HepG2 (cell line): ENCODE results near the gene SRSF3. TPM values are rescaled to one million over a fixed set of nuclear protein-coding genes. Genes with fewer than 3 reads are reported as not detected.

Experiments
- EP300 ChIP-seq, 3 experiments: sonication (generic) in 1 of 3; formaldehyde crosslinking in 1 of 3; IDR thresholded peaks; 2 replicates each; pipeline versions ENCODE4 v1.5.1 to v1.6.1; 2011 to 2020; ENCODE audit warnings: low read depth in 2 of 3, low read length in 2 of 3, borderline replicate concordance in 1 of 3, improper control_type of control experiment in 1 of 3, mild to moderate bottlenecking in 1 of 3, missing genetic modification reagents in 1 of 3, moderate library complexity in 1 of 3
- HMGA1 ChIP-seq: sonication (generic); formaldehyde crosslinking; conservative IDR thresholded peaks from 2 replicates; pipeline ENCODE4 v1.4.0; 2020; ENCODE audit warnings: missing genetic modification reagents
- IKZF4 ChIP-seq: sonication (generic); formaldehyde crosslinking; IDR thresholded peaks from 2 replicates; pipeline ENCODE4 v1.5.1; 2020; ENCODE audit warnings: borderline replicate concordance, mild to moderate bottlenecking, low read depth, missing genetic modification reagents; ENCODE audit errors: not compliant biosample characterization
- RORA ChIP-seq: sonication (generic); formaldehyde crosslinking; IDR thresholded peaks from 2 replicates; pipeline ENCODE4 v1.5.0; 2020; ENCODE audit warnings: mild to moderate bottlenecking, missing genetic modification reagents, moderate library complexity
- SP1 ChIP-seq, 2 experiments: fragments of 450-650 bp in 1 of 2; sonication (generic) in 1 of 2; formaldehyde crosslinking in 1 of 2; IDR thresholded peaks; 2 replicates each; pipeline versions ENCODE4 v1.4.0 to v1.6.1; 2016 to 2020; ENCODE audit warnings: missing genetic modification reagents in 1 of 2
- SP5 ChIP-seq: IDR thresholded peaks from 2 replicates; pipeline ENCODE4 v1.6.1; 2016; ENCODE audit warnings: low read depth, borderline replicate concordance
- ZFP62 ChIP-seq: sonication (generic); formaldehyde crosslinking; IDR thresholded peaks from 2 replicates; pipeline ENCODE4 v1.4.0; 2020; ENCODE audit warnings: missing genetic modification reagents
- ZFYVE20 ChIP-seq: sonication (generic); formaldehyde crosslinking; IDR thresholded peaks from 2 replicates; pipeline ENCODE4 v1.8.0; 2023; ENCODE audit warnings: low read depth, mild to moderate bottlenecking, moderate library complexity, missing genetic modification reagents, borderline replicate concordance
- ZNF367 ChIP-seq: sonication (generic); formaldehyde crosslinking; IDR thresholded peaks from 2 replicates; pipeline ENCODE4 v1.4.0; 2020; ENCODE audit warnings: missing genetic modification reagents, borderline replicate concordance
- ZNF883 ChIP-seq: sonication (generic); formaldehyde crosslinking; IDR thresholded peaks from 2 replicates; pipeline ENCODE4 v1.5.1; 2020; ENCODE audit warnings: mild to moderate bottlenecking, missing genetic modification reagents; ENCODE audit errors: not compliant biosample characterization
- polyA plus RNA-seq, 8 experiments: library from polyadenylated mRNA; depleted of rRNA in 3 of 8; stranded (reverse) in 7 of 8; unstranded in 1 of 8; fragments of >200 nt; fragmentation: Illumina TruSeq in 4 of 8; extraction: Trizol in 4 of 8; gene quantifications; 2 replicates each; pipeline versions ENCODE4 v1.2.1 to v1.2.3, GENCODE V29; 2011 to 2016; ENCODE audit warnings: low read depth in 4 of 8, missing spikeins in 1 of 8, mixed read lengths in 1 of 8; ENCODE audit not compliant: insufficient read depth in 1 of 8
- total RNA-seq, 5 experiments: library from RNA; depleted of rRNA; stranded (reverse); fragments of >200 nt; fragmentation: Illumina TruSeq; extraction: Trizol; gene quantifications; 2 replicates each; pipeline ENCODE4 v1.2.3, GENCODE V29; 2016; ENCODE audit warnings: low read depth in 1 of 5
- TF ChIP-seq, protein P1 (sequence below), 2 experiments: sonication (generic) in 1 of 2; formaldehyde crosslinking in 1 of 2; IDR thresholded peaks; 2 replicates each; pipeline versions ENCODE4 v1.6.1 to v1.9.0; 2014 to 2022; ENCODE audit warnings: antibody characterized with exemption in 1 of 2, borderline replicate concordance in 1 of 2, inconsistent platforms in 1 of 2, low read depth in 1 of 2, missing genetic modification reagents in 1 of 2
- TF ChIP-seq, protein P2 (sequence below): sonication (generic); formaldehyde crosslinking; IDR thresholded peaks from 2 replicates; pipeline ENCODE4 v1.4.0; 2020; ENCODE audit warnings: missing genetic modification reagents
- TF ChIP-seq, protein P3 (sequence below): sonication (generic); formaldehyde crosslinking; IDR thresholded peaks from 2 replicates; pipeline ENCODE4 v1.4.0; 2020; ENCODE audit warnings: missing genetic modification reagents
- TF ChIP-seq, protein P4 (sequence below): sonication (generic); formaldehyde crosslinking; IDR thresholded peaks from 2 replicates; pipeline ENCODE4 v1.5.1; 2020; ENCODE audit warnings: mild to moderate bottlenecking, missing genetic modification reagents, borderline replicate concordance

SRSF3 gene
- total and polyA plus RNA-seq, 2 of the 13 experiments (the other 11 are each of a cell fraction or from before 2014, with no cell fraction given): 206 to 684 TPM

DNA sequence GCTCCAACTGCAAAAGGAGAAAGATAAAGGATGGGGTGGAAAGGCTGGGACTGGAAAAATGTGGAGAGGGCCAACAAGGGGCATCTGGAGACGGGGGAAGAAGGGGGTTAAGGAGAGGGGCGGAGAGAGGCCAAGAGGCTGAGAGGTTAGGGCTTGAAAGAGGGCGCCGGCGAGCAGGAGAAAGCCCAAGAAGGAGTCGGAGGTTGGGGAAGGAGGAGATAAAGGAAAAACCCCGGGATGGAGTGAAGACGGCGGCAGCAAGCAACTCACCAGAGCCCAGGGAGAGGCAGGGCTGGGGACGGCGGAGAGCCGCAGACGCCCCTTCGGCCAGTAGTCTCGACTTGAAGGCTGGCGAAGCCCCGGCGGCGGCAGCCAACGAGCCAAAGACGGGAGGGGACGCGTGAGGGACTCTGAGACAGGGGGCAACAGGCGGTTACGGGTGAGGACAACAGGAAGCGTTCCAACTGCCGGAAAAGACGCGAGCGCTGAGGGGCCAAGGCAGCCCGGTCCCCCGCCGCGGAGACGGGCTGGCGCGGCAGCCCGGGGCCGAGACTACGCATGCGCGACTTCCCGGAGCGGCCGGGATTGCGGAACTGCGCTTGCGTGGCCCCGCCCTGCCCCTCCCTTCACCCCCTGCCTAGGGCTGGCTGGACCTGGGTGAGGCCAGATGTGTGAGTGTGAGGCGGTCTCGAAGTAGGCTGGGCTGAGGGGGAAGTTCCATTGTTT is 47.1 kb upstream of the SRSF3 start, which contains the start of gene STK38 (continued):
- TF ChIP-seq, protein P1, sequence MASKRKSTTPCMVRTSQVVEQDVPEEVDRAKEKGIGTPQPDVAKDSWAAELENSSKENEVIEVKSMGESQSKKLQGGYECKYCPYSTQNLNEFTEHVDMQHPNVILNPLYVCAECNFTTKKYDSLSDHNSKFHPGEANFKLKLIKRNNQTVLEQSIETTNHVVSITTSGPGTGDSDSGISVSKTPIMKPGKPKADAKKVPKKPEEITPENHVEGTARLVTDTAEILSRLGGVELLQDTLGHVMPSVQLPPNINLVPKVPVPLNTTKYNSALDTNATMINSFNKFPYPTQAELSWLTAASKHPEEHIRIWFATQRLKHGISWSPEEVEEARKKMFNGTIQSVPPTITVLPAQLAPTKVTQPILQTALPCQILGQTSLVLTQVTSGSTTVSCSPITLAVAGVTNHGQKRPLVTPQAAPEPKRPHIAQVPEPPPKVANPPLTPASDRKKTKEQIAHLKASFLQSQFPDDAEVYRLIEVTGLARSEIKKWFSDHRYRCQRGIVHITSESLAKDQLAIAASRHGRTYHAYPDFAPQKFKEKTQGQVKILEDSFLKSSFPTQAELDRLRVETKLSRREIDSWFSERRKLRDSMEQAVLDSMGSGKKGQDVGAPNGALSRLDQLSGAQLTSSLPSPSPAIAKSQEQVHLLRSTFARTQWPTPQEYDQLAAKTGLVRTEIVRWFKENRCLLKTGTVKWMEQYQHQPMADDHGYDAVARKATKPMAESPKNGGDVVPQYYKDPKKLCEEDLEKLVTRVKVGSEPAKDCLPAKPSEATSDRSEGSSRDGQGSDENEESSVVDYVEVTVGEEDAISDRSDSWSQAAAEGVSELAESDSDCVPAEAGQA (IDR thresholded peaks at IDR 0.05; ENCODE audit: low read depth): 0 out of 2 replicates have a peak, but pooled peaks have one; percentile 41
- TF ChIP-seq, protein P1 (CRISPR knock-in tag; IDR thresholded peaks at IDR 0.05; ENCODE audit: borderline replicate concordance): no peak
- TF ChIP-seq EP300 (IDR thresholded peaks at IDR 0.05; ENCODE audit: low read depth in 2 of 2, low read length in 2 of 2) (no peak), EP300 (CRISPR knock-in tag; IDR thresholded peaks at IDR 0.05; ENCODE audit: borderline replicate concordance) (no peak), ZFYVE20 (CRISPR knock-in tag) (no peak), HMGA1 (CRISPR knock-in tag) (no peak), ZFP62 (CRISPR knock-in tag) (no peak), IKZF4 (CRISPR knock-in tag) (peak; percentile 70), SP1 (IDR thresholded peaks at IDR 0.05) (0 out of 2 replicates have a peak, but pooled peaks have one; percentile 1), SP1 (CRISPR knock-in tag; IDR thresholded peaks at IDR 0.05) (peak; percentile 80), ZNF883 (CRISPR knock-in tag) (no peak), RORA (CRISPR knock-in tag) (no peak), SP5 (CRISPR knock-in tag) (peak; percentile 51; the same call in 1 of the 2 replicates), ZNF367 (CRISPR knock-in tag) (no peak; the same call in 1 of the 2 replicates)
- TF ChIP-seq, protein P2, sequence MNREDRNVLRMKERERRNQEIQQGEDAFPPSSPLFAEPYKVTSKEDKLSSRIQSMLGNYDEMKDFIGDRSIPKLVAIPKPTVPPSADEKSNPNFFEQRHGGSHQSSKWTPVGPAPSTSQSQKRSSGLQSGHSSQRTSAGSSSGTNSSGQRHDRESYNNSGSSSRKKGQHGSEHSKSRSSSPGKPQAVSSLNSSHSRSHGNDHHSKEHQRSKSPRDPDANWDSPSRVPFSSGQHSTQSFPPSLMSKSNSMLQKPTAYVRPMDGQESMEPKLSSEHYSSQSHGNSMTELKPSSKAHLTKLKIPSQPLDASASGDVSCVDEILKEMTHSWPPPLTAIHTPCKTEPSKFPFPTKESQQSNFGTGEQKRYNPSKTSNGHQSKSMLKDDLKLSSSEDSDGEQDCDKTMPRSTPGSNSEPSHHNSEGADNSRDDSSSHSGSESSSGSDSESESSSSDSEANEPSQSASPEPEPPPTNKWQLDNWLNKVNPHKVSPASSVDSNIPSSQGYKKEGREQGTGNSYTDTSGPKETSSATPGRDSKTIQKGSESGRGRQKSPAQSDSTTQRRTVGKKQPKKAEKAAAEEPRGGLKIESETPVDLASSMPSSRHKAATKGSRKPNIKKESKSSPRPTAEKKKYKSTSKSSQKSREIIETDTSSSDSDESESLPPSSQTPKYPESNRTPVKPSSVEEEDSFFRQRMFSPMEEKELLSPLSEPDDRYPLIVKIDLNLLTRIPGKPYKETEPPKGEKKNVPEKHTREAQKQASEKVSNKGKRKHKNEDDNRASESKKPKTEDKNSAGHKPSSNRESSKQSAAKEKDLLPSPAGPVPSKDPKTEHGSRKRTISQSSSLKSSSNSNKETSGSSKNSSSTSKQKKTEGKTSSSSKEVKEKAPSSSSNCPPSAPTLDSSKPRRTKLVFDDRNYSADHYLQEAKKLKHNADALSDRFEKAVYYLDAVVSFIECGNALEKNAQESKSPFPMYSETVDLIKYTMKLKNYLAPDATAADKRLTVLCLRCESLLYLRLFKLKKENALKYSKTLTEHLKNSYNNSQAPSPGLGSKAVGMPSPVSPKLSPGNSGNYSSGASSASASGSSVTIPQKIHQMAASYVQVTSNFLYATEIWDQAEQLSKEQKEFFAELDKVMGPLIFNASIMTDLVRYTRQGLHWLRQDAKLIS (CRISPR knock-in tag): no peak
- TF ChIP-seq, protein P3, sequence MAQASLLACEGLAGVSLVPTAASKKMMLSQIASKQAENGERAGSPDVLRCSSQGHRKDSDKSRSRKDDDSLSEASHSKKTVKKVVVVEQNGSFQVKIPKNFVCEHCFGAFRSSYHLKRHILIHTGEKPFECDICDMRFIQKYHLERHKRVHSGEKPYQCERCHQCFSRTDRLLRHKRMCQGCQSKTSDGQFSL (CRISPR knock-in tag): 0 out of 2 replicates have a peak, but pooled peaks have one; percentile 17
- TF ChIP-seq, protein P4, sequence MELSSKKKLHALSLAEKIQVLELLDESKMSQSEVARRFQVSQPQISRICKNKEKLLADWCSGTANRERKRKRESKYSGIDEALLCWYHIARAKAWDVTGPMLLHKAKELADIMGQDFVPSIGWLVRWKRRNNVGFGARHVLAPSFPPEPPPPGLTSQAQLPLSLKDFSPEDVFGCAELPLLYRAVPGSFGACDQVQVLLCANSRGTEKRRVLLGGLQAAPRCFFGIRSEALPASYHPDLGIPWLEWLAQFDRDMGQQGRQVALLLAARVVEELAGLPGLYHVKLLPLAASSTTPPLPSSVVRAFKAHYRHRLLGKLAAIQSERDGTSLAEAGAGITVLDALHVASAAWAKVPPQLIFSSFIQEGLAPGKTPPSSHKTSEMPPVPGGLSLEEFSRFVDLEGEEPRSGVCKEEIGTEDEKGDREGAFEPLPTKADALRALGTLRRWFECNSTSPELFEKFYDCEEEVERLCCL (CRISPR knock-in tag): no peak
